CD4-positive, CD25-positive, alpha-beta regulatory T cell (primary cell): ENCODE data around the gene HVCN1. TPM values are rescaled to one million over a fixed set of nuclear protein-coding genes. Genes with fewer than 3 reads are reported as not detected.
A peak's percentile ranks its signal among the peaks of the same experiment; 100 is the strongest.
"Not testable (repeated sequence)": the region's sequence is repeated elsewhere in the genome, so short reads cannot be mapped to it uniquely, and the experiment has no call there.

Experiments
- ATAC-seq, 2 donors: fragments of 150-1000 bp; cut with Tn5 transposase; one replicate each; pipeline ENCODE4 v1.10.0; 2021; ENCODE audit warnings: low read depth in 2 of 2, moderate number of reproducible peaks in 2 of 2, moderate library complexity in 1 of 2
- DNase-seq, 3 donors: peaks; one replicate each; pipeline versions ENCODE4 v3.0.0 to v3.0.0-alpha.2; 2012 to 2022; ENCODE audit warnings: mixed read lengths in 1 of 3
- H3K27ac ChIP-seq: one replicate; pipeline ENCODE4 v1.7.0; 2013; ENCODE audit warnings: mild to moderate bottlenecking, low read length; ENCODE audit not compliant: insufficient read depth, poor library complexity, severe bottlenecking
- H3K27me3 ChIP-seq: one replicate; pipeline ENCODE4 v1.7.0; 2013; ENCODE audit warnings: low read length; ENCODE audit not compliant: control insufficient read depth, insufficient read depth
- H3K36me3 ChIP-seq: one replicate; pipeline ENCODE4 v1.7.0; 2013; ENCODE audit warnings: mild to moderate bottlenecking, low read length, moderate library complexity; ENCODE audit not compliant: control insufficient read depth, insufficient read depth
- H3K4me1 ChIP-seq: 2 replicates; pipeline ENCODE4 v1.7.0; 2013; ENCODE audit warnings: mild to moderate bottlenecking, low read length; ENCODE audit not compliant: insufficient read depth, control insufficient read depth, poor library complexity, severe bottlenecking
- H3K4me3 ChIP-seq: one replicate; pipeline ENCODE4 v1.7.0; 2013; ENCODE audit warnings: low read depth, mild to moderate bottlenecking, low read length, moderate library complexity
- H3K9me3 ChIP-seq, 2 experiments: 1 replicate in 1 of 2; 2 replicates in 1 of 2; pipeline ENCODE4 v1.7.0; 2013; ENCODE audit warnings: low read length in 2 of 2, mild to moderate bottlenecking in 1 of 2, moderate library complexity in 1 of 2; ENCODE audit not compliant: control insufficient read depth in 2 of 2
- H3K27ac Mint-ChIP-seq, 3 donors: one replicate each; pipeline ENCODE4 v1.8.0; 2020 to 2022; ENCODE audit warnings: mild to moderate bottlenecking in 3 of 3, mixed read lengths in 3 of 3, moderate library complexity in 2 of 3
- H3K27me3 Mint-ChIP-seq: one replicate; pipeline ENCODE4 v1.8.0; 2022; ENCODE audit warnings: mild to moderate bottlenecking, mixed read lengths
- H3K36me3 Mint-ChIP-seq: one replicate; pipeline ENCODE4 v1.8.0; 2020; ENCODE audit warnings: mixed read lengths
- H3K4me1 Mint-ChIP-seq, 4 donors: one replicate each; pipeline ENCODE4 v1.8.0; 2020 to 2022; ENCODE audit warnings: mixed read lengths in 4 of 4, mild to moderate bottlenecking in 1 of 4
- H3K4me3 Mint-ChIP-seq, 4 donors: one replicate each; pipeline ENCODE4 v1.8.0; 2020 to 2022; ENCODE audit warnings: mild to moderate bottlenecking in 4 of 4, mixed read lengths in 4 of 4, moderate library complexity in 3 of 4
- H3K9me3 Mint-ChIP-seq, 7 donors: one replicate each; pipeline ENCODE4 v1.8.0; 2020 to 2022; ENCODE audit warnings: mixed read lengths in 7 of 7, mild to moderate bottlenecking in 3 of 7, moderate library complexity in 2 of 7
- polyA plus RNA-seq, 4 donors: library from polyadenylated mRNA; unstranded; fragments of 300-500 nt; fragmentation: Illumina TruSeq; gene quantifications; one replicate each; pipeline ENCODE4 v1.2.3, GENCODE V29; 2021
- total RNA-seq: library from RNA; stranded (reverse); gene quantifications from one replicate; pipeline ENCODE4 v1.2.3, GENCODE V29; 2022

HVCN1 gene
- total and polyA plus RNA-seq, 5 donors from 2014 or later, result 6.1 to 50.0 (median 22.1) TPM

DNA sequence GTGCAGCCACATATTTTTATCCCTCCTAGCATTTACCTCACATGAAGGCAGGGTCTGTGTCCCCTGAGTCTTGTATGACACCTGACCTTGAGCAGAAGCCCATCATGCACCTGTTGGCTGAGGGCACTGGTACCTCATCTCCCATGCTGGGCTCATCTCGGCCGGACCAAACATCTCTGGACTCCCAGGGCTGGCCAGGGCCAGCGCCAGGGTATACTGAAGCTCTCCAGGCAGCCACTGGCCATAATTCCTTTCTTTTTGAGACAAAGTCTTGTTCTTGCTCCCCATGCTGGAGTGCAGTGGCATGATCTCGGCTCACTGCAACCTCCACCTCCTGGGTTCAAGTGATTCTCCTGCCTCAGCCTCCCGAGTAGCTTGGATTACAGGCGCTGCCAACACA, 22.0 kb downstream of the HVCN1 start:
- peaks cover 47% of the 10 kb centered on the region for H3K36me3 Mint-ChIP-seq
- Histone ChIP-seq H3K4me1 (peaks cover 20% of the 10 kb centered on the region), H3K27me3 (no peaks in the 10 kb centered on the region), H3K27ac (no peak overlapping the region), H3K9me3 (peaks cover 11 to 23% of the 10 kb centered on the region in 2 experiments), H3K4me3 (no peak overlapping the region), H3K36me3 (peaks cover 10% of the 10 kb centered on the region)
- H3K27ac Mint-ChIP-seq, result no peak overlapping the region
- H3K4me1 Mint-ChIP-seq, result peaks cover 16 to 38% (median 19%) of the 10 kb centered on the region in 4 donors
- no peak for DNase-seq
- ATAC-seq, result no peak
- H3K4me3 Mint-ChIP-seq, result no peak overlapping the region
- H3K27me3 Mint-ChIP-seq, result peaks cover 16% of the 10 kb centered on the region
- peaks cover 0 to 19% (median 11%) of the 10 kb centered on the region in 7 donors for H3K9me3 Mint-ChIP-seq

DNA sequence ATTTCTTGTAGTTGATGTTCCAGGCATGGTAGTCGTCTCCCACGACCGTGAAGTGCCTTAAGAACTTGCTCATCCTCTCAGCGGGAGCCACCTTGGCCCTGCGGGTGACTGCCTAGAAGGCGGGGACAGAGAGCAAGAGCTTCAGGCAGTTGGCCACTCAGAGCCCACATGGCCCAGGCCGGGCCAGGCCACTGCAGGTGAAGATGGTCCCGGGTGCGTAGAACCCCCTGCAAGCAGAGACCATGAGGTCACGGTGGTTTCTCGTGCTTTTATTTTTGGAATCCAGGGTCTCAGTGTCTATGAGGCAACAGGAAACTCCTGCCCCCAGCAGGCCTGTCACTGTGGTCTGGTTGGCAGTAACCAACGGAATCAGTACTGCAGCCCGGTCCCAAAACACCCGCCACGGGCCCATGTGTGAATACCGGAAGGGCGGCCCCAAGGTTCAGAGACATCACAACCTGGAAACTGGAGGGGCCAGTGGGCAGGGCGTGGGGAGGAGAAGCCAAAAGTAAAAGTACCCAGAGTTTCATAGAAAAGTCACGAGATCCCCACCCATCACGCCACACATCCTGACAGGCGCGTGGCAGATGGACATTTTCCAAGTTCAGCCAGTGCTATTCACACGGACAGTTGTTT, 27.5 kb downstream of the HVCN1 start:
- DNase-seq, result peak in 2 of 3 donors; percentile 15 to 62
- ATAC-seq, result peak; percentile 64 to 65
- peaks cover 3 to 19% (median 4%) of the 10 kb centered on the region in 4 donors for H3K4me1 Mint-ChIP-seq
- H3K36me3 Mint-ChIP-seq, result peaks cover 50% of the 10 kb centered on the region
- no peak overlapping the region for H3K4me3 ChIP-seq
- peaks cover 0 to 15% (median 7%) of the 10 kb centered on the region in 7 donors for H3K9me3 Mint-ChIP-seq
- H3K27ac Mint-ChIP-seq, result peak overlapping the region; percentile 72 to 94 (median 90)
- H3K4me1 ChIP-seq, result peaks cover 9% of the 10 kb centered on the region
- H3K4me3 Mint-ChIP-seq, result peak overlapping the region in 3 of 4 donors; percentile 67 to 76 (median 69)
- peaks cover 14% of the 10 kb centered on the region for H3K27me3 Mint-ChIP-seq
- H3K27me3 ChIP-seq, result no peaks in the 10 kb centered on the region
- H3K27ac ChIP-seq, result no peak overlapping the region
- H3K9me3 ChIP-seq, result peaks cover 11 to 19% of the 10 kb centered on the region in 2 experiments
- peaks cover 7% of the 10 kb centered on the region for H3K36me3 ChIP-seq

DNA sequence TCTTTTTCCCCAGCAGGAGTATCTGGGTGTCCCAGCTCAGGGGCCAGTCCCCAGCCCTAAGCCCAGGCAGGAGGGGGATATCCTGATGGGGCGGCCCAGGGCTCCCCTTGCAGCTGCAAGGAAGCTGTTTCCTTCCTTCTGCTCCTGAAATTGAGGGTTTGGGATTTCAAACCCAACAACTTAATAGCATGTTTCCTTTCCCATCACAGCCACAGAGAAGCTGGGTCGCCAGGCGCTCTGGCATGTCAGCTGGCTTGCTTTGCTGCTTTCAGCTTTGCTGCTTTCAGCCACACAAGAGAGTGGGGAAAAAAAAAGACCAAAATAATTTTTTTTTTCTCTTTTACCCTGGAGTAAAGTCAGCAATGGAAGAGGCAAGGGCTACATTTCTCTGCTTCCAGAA, 30.0 kb downstream of the HVCN1 start:
- Mint-ChIP-seq H3K4me3 (no peak overlapping the region), H3K9me3 (no peaks in the 10 kb centered on the region), H3K36me3 (peaks cover 47% of the 10 kb centered on the region), H3K27ac (no peak overlapping the region), H3K27me3 (peaks cover 5% of the 10 kb centered on the region), H3K4me1 (peaks cover 3 to 19% (median 5%) of the 10 kb centered on the region in 4 donors)
- no peaks in the 10 kb centered on the region for H3K27me3 ChIP-seq
- peaks cover 9% of the 10 kb centered on the region for H3K4me1 ChIP-seq
- H3K9me3 ChIP-seq, result no peaks in the 10 kb centered on the region
- no peak for ATAC-seq
- H3K36me3 ChIP-seq, result peaks cover 6% of the 10 kb centered on the region
- H3K27ac ChIP-seq, result no peak overlapping the region
- H3K4me3 ChIP-seq, result no peak overlapping the region
- no peak for DNase-seq

DNA sequence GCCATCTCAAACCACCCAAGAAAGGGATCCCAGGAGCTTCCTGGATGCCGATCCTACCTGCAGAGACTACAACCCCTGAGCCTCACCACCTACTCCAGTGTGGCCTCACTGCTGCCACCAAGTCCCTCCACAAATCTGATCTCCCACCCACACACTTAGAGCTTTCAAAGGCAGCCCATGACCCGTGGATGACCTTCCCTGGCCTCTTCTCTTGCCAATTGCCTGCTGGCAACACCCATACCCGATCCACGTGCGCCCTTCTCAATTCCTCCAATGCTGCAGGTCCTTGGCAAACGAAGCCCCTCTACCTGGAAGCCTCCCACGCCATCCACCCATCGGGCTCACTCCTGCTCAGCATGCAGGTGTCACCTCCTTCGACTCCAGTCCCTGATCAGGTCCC, 30.7 kb downstream of the HVCN1 start:
- Histone ChIP-seq H3K36me3 (peaks cover 6% of the 10 kb centered on the region), H3K9me3 (no peaks in the 10 kb centered on the region), H3K4me1 (peaks cover 9% of the 10 kb centered on the region), H3K4me3 (no peak overlapping the region), H3K27ac (no peak overlapping the region), H3K27me3 (no peaks in the 10 kb centered on the region)
- no peak for ATAC-seq
- Mint-ChIP-seq H3K27ac (peak overlapping the region in 1 of 3 donors; percentile 40), H3K4me1 (peaks cover 3 to 22% (median 5%) of the 10 kb centered on the region in 4 donors), H3K36me3 (peaks cover 51% of the 10 kb centered on the region), H3K4me3 (no peak overlapping the region), H3K27me3 (peaks cover 5% of the 10 kb centered on the region), H3K9me3 (no peaks in the 10 kb centered on the region)
- DNase-seq, result no peak

DNA sequence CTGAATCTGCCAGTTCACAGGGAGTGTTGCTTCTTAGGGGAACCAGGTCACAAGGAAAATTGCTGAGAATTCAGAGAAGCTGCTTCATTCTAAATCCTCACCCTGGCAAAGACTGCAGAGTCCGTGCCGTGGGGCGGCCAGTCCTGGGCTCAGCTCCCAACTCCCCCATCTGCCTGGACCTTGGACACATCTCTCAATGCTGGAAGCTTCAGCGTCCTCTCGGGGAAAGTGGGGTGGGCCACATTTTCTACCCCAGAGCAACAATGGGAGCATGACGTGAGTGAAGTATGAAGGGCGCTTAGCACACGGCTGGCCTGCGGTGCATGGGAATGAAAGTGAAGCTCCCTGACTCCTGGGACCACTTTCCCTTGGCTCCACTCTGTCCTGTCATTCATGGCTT, 31.2 kb downstream of the HVCN1 start:
- Mint-ChIP-seq H3K36me3 (peaks cover 50% of the 10 kb centered on the region), H3K27ac (peak overlapping the region in 1 of 3 donors; percentile 40), H3K9me3 (no peaks in the 10 kb centered on the region), H3K4me1 (peaks cover 3 to 19% (median 5%) of the 10 kb centered on the region in 4 donors), H3K4me3 (no peak overlapping the region), H3K27me3 (peaks cover 5% of the 10 kb centered on the region)
- DNase-seq (no peak), ATAC-seq (no peak)
- Histone ChIP-seq H3K27me3 (no peaks in the 10 kb centered on the region), H3K36me3 (peaks cover 6% of the 10 kb centered on the region), H3K27ac (no peak overlapping the region), H3K9me3 (no peaks in the 10 kb centered on the region), H3K4me3 (no peak overlapping the region), H3K4me1 (peaks cover 9% of the 10 kb centered on the region)

DNA sequence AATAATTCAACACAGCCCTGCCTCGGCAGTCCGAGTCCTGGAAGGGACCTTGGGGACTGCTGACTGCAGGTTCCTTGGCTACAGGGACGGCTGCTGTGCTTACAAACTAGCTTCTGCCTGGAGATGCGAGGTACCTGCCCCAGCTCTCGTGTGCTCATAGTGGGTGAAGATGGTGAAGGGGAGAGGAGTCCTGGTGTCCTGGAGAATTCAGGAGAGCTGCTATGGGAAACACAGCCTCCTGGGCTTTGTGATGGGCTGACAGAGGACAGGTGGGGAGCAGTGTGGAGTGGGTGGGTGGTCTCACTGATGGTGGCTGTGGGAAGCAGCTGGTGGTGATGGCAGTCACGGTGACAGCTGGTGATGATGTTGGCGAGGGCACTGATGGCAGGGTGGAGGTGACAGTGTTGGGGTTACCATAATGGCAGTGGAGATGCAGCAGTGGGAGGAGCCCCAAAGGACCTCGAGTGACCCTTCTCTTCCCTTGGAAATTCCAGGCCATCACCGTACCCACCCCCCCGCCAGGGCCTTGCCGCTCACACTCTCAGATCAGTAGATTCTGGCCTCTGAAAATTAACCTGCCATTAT, 32.8 kb downstream of the HVCN1 start:
- H3K36me3 ChIP-seq, result peaks cover 6% of the 10 kb centered on the region
- Mint-ChIP-seq H3K27ac (peak overlapping the region in 2 of 3 donors; percentile 58 to 59), H3K4me3 (no peak overlapping the region), H3K27me3 (peaks cover 5% of the 10 kb centered on the region), H3K9me3 (no peaks in the 10 kb centered on the region), H3K4me1 (peaks cover under 1 to 5% (median 3%) of the 10 kb centered on the region in 4 donors), H3K36me3 (peaks cover 57% of the 10 kb centered on the region)
- H3K27me3 ChIP-seq, result no peaks in the 10 kb centered on the region
- DNase-seq, result no peak
- H3K27ac ChIP-seq, result no peak overlapping the region
- no peaks in the 10 kb centered on the region for H3K4me1 ChIP-seq
- ATAC-seq, result no peak
- H3K9me3 ChIP-seq, result no peaks in the 10 kb centered on the region
- no peak overlapping the region for H3K4me3 ChIP-seq

DNA sequence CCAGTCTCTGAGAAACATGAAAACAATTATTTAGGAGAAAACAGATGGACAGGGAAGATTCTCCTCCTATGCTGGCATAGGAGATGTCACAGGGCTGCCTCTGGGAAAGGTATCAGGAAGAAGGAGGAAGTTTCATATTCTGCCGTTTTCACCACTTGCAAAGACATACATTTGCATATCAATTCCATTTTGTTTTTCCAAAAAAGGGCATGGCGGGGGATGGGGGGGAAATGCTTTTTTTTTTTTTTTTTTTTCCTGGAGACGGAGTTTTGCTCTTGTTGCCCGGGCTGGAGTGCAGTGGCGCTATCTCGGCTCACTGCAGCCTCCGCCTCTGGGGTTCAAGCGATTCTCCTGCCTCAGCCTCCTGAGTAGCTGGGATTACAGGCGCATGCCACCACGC, 34.7 kb downstream of the HVCN1 start:
- H3K4me1 ChIP-seq, H3K4me3 ChIP-seq, H3K27ac ChIP-seq, H3K4me3 Mint-ChIP-seq, H3K9me3 ChIP-seq, H3K27me3 Mint-ChIP-seq, DNase-seq, H3K27me3 ChIP-seq, H3K9me3 Mint-ChIP-seq, ATAC-seq: not testable (repeated sequence)
- Mint-ChIP-seq H3K4me1 (peaks cover 0 to 10% (median 3%) of the 10 kb centered on the region in 4 donors), H3K27ac (peak overlapping the region in 1 of 3 donors; percentile 80), H3K36me3 (peaks cover 60% of the 10 kb centered on the region)
- H3K36me3 ChIP-seq, result peaks cover 12% of the 10 kb centered on the region
